Left ventricle myocardium inferior (tissue), 1 donor: Measurements from ENCODE around the gene IRF5. TPM values are rescaled to one million over a fixed set of nuclear protein-coding genes. Genes with fewer than 3 reads are reported as not detected.

Experiments
- DNase-seq: peaks from one replicate; pipeline ENCODE4 v3.0.0-alpha.2; 2020
- H3K27ac ChIP-seq: fragments of 200-600 bp; replicated peaks from 2 replicates; pipeline ENCODE4 v1.8.0; 2021
- H3K27me3 ChIP-seq: fragments of 200-600 bp; 2 replicates; pipeline ENCODE4 v1.8.0; 2021; ENCODE audit warnings: low read depth
- H3K36me3 ChIP-seq: fragments of 200-600 bp; 2 replicates; pipeline ENCODE4 v1.8.0; 2021
- H3K4me1 ChIP-seq: fragments of 200-600 bp; 2 replicates; pipeline ENCODE4 v1.8.0; 2021
- H3K4me3 ChIP-seq: fragments of 200-600 bp; 2 replicates; pipeline ENCODE4 v1.8.0; 2021; ENCODE audit warnings: mild to moderate bottlenecking, moderate library complexity
- H3K9me3 ChIP-seq: fragments of 200-600 bp; replicated peaks from 2 replicates; pipeline ENCODE4 v1.8.0; 2021
- intact Hi-C: fragments of 100-400 bp; cut with micrococcal nuclease; formaldehyde crosslinking; loops from one replicate; pipeline ENCODE4 v1.11.0; 2022
- total RNA-seq: library from RNA; stranded (reverse); fragmentation: NEBNext Ultra II Directional; extraction: Animal tissue kit (Norgen Biotek cat#: 25700); gene quantifications from one replicate; pipeline ENCODE4 v1.2.1, GENCODE V29; 2021
- TF ChIP-seq, protein P1 (sequence below): fragments of 200-600 bp; IDR thresholded peaks from 2 replicates; pipeline ENCODE4 v1.8.0; 2021; ENCODE audit warnings: antibody characterized with exemption, mild to moderate bottlenecking, borderline replicate concordance
- donor health status: DM: no; HTN: yes; CAD: no; lungs with severe emphysema.

Gene IRF5
- total RNA-seq, 1 donor from 2014 or later, result 2.2 TPM

DNA sequence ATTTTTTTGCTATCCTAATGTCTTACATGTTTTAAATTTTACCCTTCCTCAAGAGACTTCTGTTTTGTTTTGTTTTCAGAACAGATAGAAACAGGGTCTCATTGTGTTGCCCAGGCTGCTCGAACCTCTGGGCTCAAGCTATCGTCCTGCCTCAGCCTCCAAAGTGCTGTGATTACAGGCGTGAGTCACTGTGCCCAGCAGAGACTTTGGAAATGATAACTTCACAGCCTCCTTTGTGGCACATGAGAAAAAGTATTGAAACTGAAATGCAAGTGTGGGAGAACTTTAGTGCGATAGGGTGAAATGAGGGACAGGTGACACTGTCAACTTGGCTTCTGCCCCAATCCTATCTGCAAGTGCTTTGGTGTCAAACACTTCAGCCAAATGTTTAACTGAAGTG lies 21.6 kb downstream of the IRF5 start:
- peaks cover 90% of the 10 kb centered on the region for H3K36me3 ChIP-seq

DNA sequence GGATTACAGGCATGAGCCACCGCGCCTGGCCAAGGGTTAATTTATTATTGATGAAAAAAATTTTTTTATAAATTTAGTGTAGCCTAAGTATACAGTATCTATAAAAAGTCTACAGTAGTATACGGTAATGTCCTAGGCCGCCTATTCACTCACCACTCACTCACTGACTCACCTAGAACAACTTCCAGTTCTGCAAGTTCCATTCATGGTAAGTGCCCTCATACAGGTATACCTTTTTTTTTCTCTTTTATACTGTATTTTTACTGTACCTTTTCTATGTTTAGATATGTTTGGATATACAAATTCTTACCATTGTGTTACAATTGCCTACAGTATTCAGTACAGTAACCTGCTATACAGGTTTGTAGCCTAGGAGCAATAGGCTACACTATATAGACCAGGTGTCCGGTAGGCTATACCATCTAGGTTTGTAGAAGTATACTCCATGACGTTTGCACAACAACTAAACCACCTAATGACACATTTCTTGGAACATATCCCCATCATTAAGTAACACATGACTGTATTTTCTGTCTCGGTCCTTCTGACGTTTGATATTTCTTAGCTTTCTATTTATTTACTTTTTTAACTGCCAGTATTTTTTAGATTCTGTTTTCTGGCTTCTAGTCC lies 23.4 kb downstream of the IRF5 start:
- TF ChIP-seq, protein P1, sequence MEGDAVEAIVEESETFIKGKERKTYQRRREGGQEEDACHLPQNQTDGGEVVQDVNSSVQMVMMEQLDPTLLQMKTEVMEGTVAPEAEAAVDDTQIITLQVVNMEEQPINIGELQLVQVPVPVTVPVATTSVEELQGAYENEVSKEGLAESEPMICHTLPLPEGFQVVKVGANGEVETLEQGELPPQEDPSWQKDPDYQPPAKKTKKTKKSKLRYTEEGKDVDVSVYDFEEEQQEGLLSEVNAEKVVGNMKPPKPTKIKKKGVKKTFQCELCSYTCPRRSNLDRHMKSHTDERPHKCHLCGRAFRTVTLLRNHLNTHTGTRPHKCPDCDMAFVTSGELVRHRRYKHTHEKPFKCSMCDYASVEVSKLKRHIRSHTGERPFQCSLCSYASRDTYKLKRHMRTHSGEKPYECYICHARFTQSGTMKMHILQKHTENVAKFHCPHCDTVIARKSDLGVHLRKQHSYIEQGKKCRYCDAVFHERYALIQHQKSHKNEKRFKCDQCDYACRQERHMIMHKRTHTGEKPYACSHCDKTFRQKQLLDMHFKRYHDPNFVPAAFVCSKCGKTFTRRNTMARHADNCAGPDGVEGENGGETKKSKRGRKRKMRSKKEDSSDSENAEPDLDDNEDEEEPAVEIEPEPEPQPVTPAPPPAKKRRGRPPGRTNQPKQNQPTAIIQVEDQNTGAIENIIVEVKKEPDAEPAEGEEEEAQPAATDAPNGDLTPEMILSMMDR, result no peak
- intact Hi-C loops, result no loop called here
- peaks cover 90% of the 10 kb centered on the region for H3K36me3 ChIP-seq
- DNase-seq, result no peak
- H3K4me3 ChIP-seq, result no peak overlapping the region
- H3K9me3 ChIP-seq, result no peaks in the 10 kb centered on the region
- H3K27ac ChIP-seq, result no peak overlapping the region
- H3K4me1 ChIP-seq, result no peaks in the 10 kb centered on the region
- H3K27me3 ChIP-seq, result no peaks in the 10 kb centered on the region

More for the DNA sequence above, 21.6 kb downstream of the IRF5 start:
- intact Hi-C loops, result no loop called here
- Histone ChIP-seq H3K9me3 (no peaks in the 10 kb centered on the region), H3K4me1 (no peaks in the 10 kb centered on the region), H3K27ac (no peak overlapping the region), H3K27me3 (no peaks in the 10 kb centered on the region), H3K4me3 (no peak overlapping the region)
- TF ChIP-seq, protein P1, result no peak
- DNase-seq, result no peak

DNA sequence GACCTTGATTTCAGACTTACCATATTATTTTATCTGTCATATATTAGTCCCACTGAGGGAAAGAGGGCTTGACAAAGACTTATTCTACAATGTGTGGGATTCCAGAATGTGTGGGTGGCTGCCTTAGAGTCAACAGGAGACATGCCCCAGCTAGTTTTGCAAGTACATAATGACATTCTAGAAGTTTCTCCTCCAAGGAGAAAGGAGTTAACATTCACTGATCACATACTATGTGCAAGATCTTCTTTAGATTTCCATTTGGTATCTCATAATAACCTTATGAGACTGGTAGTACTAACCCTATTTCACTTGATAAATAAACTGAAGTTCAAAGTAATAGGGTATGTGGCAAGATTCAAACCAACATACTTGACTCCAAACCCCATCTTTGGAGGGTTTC lies 25.2 kb downstream of the IRF5 start:
- TF ChIP-seq, protein P1, result no peak
- Histone ChIP-seq H3K4me1 (no peaks in the 10 kb centered on the region), H3K9me3 (no peaks in the 10 kb centered on the region), H3K36me3 (peaks cover 89% of the 10 kb centered on the region), H3K4me3 (no peak overlapping the region), H3K27me3 (no peaks in the 10 kb centered on the region), H3K27ac (no peak overlapping the region)
- intact Hi-C loops, result no loop called here
- DNase-seq, result no peak

DNA sequence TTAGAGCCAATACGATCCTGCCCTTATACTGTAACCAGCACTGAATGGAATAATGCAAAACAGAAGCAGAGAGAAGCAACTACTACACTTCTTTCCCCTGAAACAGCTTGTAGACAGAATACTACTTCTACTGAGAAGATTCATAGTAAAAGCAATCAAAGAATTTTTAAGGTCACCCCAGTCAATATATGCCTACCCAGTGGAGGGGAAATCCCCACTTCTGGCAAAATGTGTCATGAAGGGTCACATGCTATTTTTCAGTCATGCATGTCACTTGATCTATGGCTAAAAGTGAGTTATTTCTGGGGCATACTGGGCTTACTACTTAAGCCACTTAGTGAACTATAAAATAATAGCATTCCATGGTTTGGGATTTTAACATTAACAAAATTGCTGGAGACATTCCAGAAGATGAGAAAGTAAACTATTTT lies 25.6 kb downstream of the IRF5 start:
- DNase-seq, result no peak
- no peak overlapping the region for H3K27ac ChIP-seq
- no peak overlapping the region for H3K4me3 ChIP-seq
- H3K27me3 ChIP-seq, result no peaks in the 10 kb centered on the region
- H3K4me1 ChIP-seq, result no peaks in the 10 kb centered on the region
- TF ChIP-seq, protein P1, result no peak
- no peaks in the 10 kb centered on the region for H3K9me3 ChIP-seq
- intact Hi-C loops, result no loop called here
- peaks cover 89% of the 10 kb centered on the region for H3K36me3 ChIP-seq

DNA sequence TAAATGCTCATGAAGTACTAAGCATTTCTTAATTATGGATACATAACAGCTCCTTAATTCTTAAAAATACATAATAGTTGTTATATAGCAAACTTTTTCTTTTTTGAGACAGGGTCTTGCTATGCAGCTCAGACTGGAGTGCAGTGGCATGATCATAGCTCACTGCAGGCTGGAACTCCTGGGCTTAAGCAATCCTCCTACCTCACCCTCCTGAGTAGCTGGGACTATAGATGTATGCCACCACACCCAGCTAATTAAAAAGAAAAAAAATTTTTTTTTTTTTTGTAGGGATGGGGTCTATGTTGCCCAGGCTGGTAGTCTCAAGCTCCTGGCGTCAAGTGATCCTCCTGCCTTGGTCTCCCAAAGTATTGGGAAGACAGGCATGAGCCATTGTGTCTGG lies 30.9 kb downstream of the IRF5 start:
- Histone ChIP-seq H3K36me3 (peaks cover 90% of the 10 kb centered on the region), H3K4me1 (peaks cover 5% of the 10 kb centered on the region), H3K9me3 (no peaks in the 10 kb centered on the region), H3K27ac (no peak overlapping the region), H3K4me3 (no peak overlapping the region), H3K27me3 (no peaks in the 10 kb centered on the region)
- intact Hi-C loops, result no loop called here
- no peak for DNase-seq
- TF ChIP-seq, protein P1, result no peak
